MM.1S (cell line): ENCODE results near the gene SMYD4.

Experiments
- DNase-seq: peaks from one replicate; pipeline ENCODE4 v3.0.0-alpha.2; 2015
- H2AFZ ChIP-seq: fragments of 300-600 bp; sonication (generic); 2 replicates; pipeline ENCODE4 v1.6.0; 2016; ENCODE audit warnings: antibody characterized with exemption, low read length
- H3F3A ChIP-seq: fragments of 300-600 bp; sonication (generic); 2 replicates; pipeline ENCODE4 v1.6.1; 2016; ENCODE audit warnings: mild to moderate bottlenecking, antibody characterized with exemption, low read length, moderate library complexity, mixed read lengths; ENCODE audit not compliant: insufficient read depth
- H3K27ac ChIP-seq: fragments of 300-600 bp; sonication (generic); 2 replicates; pipeline ENCODE4 v1.5.1; 2016; ENCODE audit warnings: mild to moderate bottlenecking, low read length
- H3K27me3 ChIP-seq: fragments of 300-600 bp; sonication (generic); replicated peaks from 2 replicates; pipeline ENCODE4 v1.6.0; 2016; ENCODE audit warnings: low read length; ENCODE audit not compliant: insufficient read depth
- H3K36me3 ChIP-seq: fragments of 300-600 bp; sonication (generic); replicated peaks from 2 replicates; pipeline ENCODE4 v1.6.1; 2016; ENCODE audit warnings: mild to moderate bottlenecking, low read length, mixed read lengths; ENCODE audit not compliant: insufficient read depth
- H3K4me1 ChIP-seq: fragments of 300-600 bp; sonication (generic); 2 replicates; pipeline ENCODE4 v1.6.1; 2016; ENCODE audit warnings: low read length, mixed read lengths
- H3K4me2 ChIP-seq: fragments of 300-600 bp; sonication (generic); 2 replicates; pipeline ENCODE4 v1.6.0; 2016; ENCODE audit warnings: low read depth, low read length
- H3K4me3 ChIP-seq: fragments of 300-600 bp; sonication (generic); 2 replicates; pipeline ENCODE4 v1.5.1; 2016; ENCODE audit warnings: low read length, mixed read lengths
- H3K79me2 ChIP-seq: fragments of 300-600 bp; sonication (generic); 2 replicates; pipeline ENCODE4 v1.6.1; 2016; ENCODE audit warnings: mixed run types, low read length, mixed read lengths
- H3K9ac ChIP-seq: fragments of 300-600 bp; sonication (generic); 2 replicates; pipeline ENCODE4 v1.6.1; 2016; ENCODE audit warnings: low read length, mixed read lengths
- H3K9me2 ChIP-seq: fragments of 300-600 bp; sonication (generic); replicated peaks from 2 replicates; pipeline ENCODE4 v1.6.1; 2016; ENCODE audit warnings: mild to moderate bottlenecking, low read length, mixed read lengths; ENCODE audit not compliant: insufficient read depth
- H3K9me3 ChIP-seq: fragments of 300-600 bp; sonication (generic); replicated peaks from 2 replicates; pipeline ENCODE4 v1.6.1; 2016; ENCODE audit warnings: mild to moderate bottlenecking, low read length, mixed read lengths; ENCODE audit not compliant: insufficient read depth
- H4K20me1 ChIP-seq: fragments of 300-600 bp; sonication (generic); 2 replicates; pipeline ENCODE4 v1.6.1; 2016; ENCODE audit warnings: mild to moderate bottlenecking, low read length, moderate library complexity, mixed read lengths; ENCODE audit not compliant: insufficient read depth
- CTCF ChIP-seq: fragments of 300-600 bp; sonication (generic); IDR thresholded peaks from 2 replicates; pipeline ENCODE4 v1.5.1; 2016; ENCODE audit warnings: antibody characterized with exemption, low read length, mixed read lengths
- EZH2 ChIP-seq: fragments of 300-600 bp; sonication (generic); optimal IDR thresholded peaks from 2 replicates; pipeline ENCODE3; 2017; ENCODE audit warnings: low read depth, mild to moderate bottlenecking, antibody characterized with exemption, low read length, mixed read lengths
- EZH2phosphoT487 ChIP-seq: fragments of 300-600 bp; sonication (generic); IDR thresholded peaks from 2 replicates; pipeline ENCODE4 v1.6.1; 2018; ENCODE audit warnings: antibody characterized with exemption, low read length

SMYD4 gene

GRCh38 chr17:1808644-1809043 is 21.1 kb downstream of the SMYD4 start:
- no peaks in the 10 kb centered on the region for H4K20me1 ChIP-seq
- H3K4me3 ChIP-seq: no peak overlapping the region
- no peak overlapping the region for H3K9ac ChIP-seq
- no peak overlapping the region for H2AFZ ChIP-seq
- H3F3A ChIP-seq: no peaks in the 10 kb centered on the region
- no peaks in the 10 kb centered on the region for H3K4me1 ChIP-seq
- H3K36me3 ChIP-seq: no peaks in the 10 kb centered on the region
- no peak overlapping the region for H3K27ac ChIP-seq
- H3K79me2 ChIP-seq: no peaks in the 10 kb centered on the region
- no peak overlapping the region for H3K4me2 ChIP-seq
- H3K27me3 ChIP-seq: no peaks in the 10 kb centered on the region
- TF ChIP-seq EZH2: no peak
- TF ChIP-seq CTCF: no peak
- TF ChIP-seq EZH2phosphoT487: no peak
- no peak for DNase-seq
- H3K9me2 ChIP-seq: no peaks in the 10 kb centered on the region
- H3K9me3 ChIP-seq: no peaks in the 10 kb centered on the region

GRCh38 chr17:1807890-1808289 is 21.8 kb downstream of the SMYD4 start:
- Histone ChIP-seq H3K36me3 (no peaks in the 10 kb centered on the region), H2AFZ (no peak overlapping the region), H3K9ac (no peak overlapping the region), H3K9me3 (no peaks in the 10 kb centered on the region), H3F3A (no peaks in the 10 kb centered on the region), H3K9me2 (no peaks in the 10 kb centered on the region), H3K27me3 (no peaks in the 10 kb centered on the region), H3K4me1 (no peaks in the 10 kb centered on the region), H3K4me3 (no peak overlapping the region), H3K79me2 (no peaks in the 10 kb centered on the region), H3K4me2 (no peak overlapping the region), H4K20me1 (no peaks in the 10 kb centered on the region), H3K27ac (no peak overlapping the region)
- TF ChIP-seq EZH2 (no peak), EZH2phosphoT487 (no peak), CTCF (no peak)
- no peak for DNase-seq

- H3K9me2 ChIP-seq: no peaks in the 10 kb centered on the region
- no peaks in the 10 kb centered on the region for H3K79me2 ChIP-seq
- no peak for TF ChIP-seq EZH2phosphoT487
- no peak for TF ChIP-seq EZH2
- no peak for TF ChIP-seq CTCF
- no peaks in the 10 kb centered on the region for H3K4me1 ChIP-seq
- H3K4me3 ChIP-seq: no peak overlapping the region
- no peaks in the 10 kb centered on the region for H3K27me3 ChIP-seq
- DNase-seq: no peak
- H3K9ac ChIP-seq: no peak overlapping the region
- H4K20me1 ChIP-seq: no peaks in the 10 kb centered on the region
- no peak overlapping the region for H3K4me2 ChIP-seq
- H3F3A ChIP-seq: no peaks in the 10 kb centered on the region
- no peak overlapping the region for H2AFZ ChIP-seq
- H3K36me3 ChIP-seq: no peaks in the 10 kb centered on the region
- no peak overlapping the region for H3K27ac ChIP-seq
- no peaks in the 10 kb centered on the region for H3K9me3 ChIP-seq
These were observed 26.4 kb downstream of the SMYD4 start for GRCh38 chr17:1803280-1803679.

GRCh38 chr17:1802429-1802828 is 27.3 kb downstream of the SMYD4 start:
- Histone ChIP-seq H3K4me3 (no peak overlapping the region), H3F3A (no peaks in the 10 kb centered on the region), H3K36me3 (no peaks in the 10 kb centered on the region), H3K79me2 (no peaks in the 10 kb centered on the region), H2AFZ (no peak overlapping the region), H3K9me2 (no peaks in the 10 kb centered on the region), H3K27ac (no peak overlapping the region), H3K9ac (no peak overlapping the region), H3K9me3 (no peaks in the 10 kb centered on the region), H4K20me1 (no peaks in the 10 kb centered on the region), H3K4me1 (no peaks in the 10 kb centered on the region), H3K27me3 (no peaks in the 10 kb centered on the region), H3K4me2 (no peak overlapping the region)
- no peak for DNase-seq
- TF ChIP-seq EZH2phosphoT487 (no peak), CTCF (no peak), EZH2 (no peak)
